Fibroblast of lung (primary cell): ENCODE data around the gene SMIM5. TPM values are rescaled to one million over a fixed set of nuclear protein-coding genes. Genes with fewer than 3 reads are reported as not detected.

ENCODE experiments used
- DNase-seq, 2 donors: peaks; one replicate each; pipeline versions ENCODE4 v3.0.0 to v3.0.0-alpha.2; 2010; ENCODE audit warnings: low read depth in 2 of 2
- H2AFZ ChIP-seq: 2 replicates; pipeline ENCODE4 v1.5.1; 2012; ENCODE audit warnings: low read length, control low read depth, inconsistent platforms
- H3K27ac ChIP-seq: 2 replicates; pipeline ENCODE4 v1.5.1; 2011; ENCODE audit warnings: low read length, control low read depth; ENCODE audit not compliant: insufficient read depth
- H3K27me3 ChIP-seq: 2 replicates; pipeline ENCODE4 v1.5.1; 2011; ENCODE audit warnings: mild to moderate bottlenecking, low read length; ENCODE audit not compliant: control insufficient read depth, insufficient read depth
- H3K36me3 ChIP-seq: 2 replicates; pipeline ENCODE4 v1.5.1; 2011; ENCODE audit warnings: low read length; ENCODE audit not compliant: control insufficient read depth, insufficient read depth
- H3K4me1 ChIP-seq: 2 replicates; pipeline ENCODE4 v1.5.1; 2011; ENCODE audit warnings: low read length; ENCODE audit not compliant: control insufficient read depth, insufficient read depth; ENCODE audit errors: extremely low read depth
- H3K4me2 ChIP-seq: 2 replicates; pipeline ENCODE4 v1.5.1; 2011; ENCODE audit warnings: low read length, control low read depth; ENCODE audit not compliant: insufficient read depth; ENCODE audit errors: extremely low read depth
- H3K4me3 ChIP-seq, 4 experiments: fragments of 200-600 bp in 1 of 4; sonication (generic) in 1 of 4; replicated peaks in 1 of 4; 2 replicates each; pipeline ENCODE4 v1.5.1; 2011 to 2016; ENCODE audit warnings: low read length in 4 of 4, low read depth in 3 of 4, mild to moderate bottlenecking in 3 of 4, control low read depth in 2 of 4, inconsistent platforms in 1 of 4, mixed read lengths in 1 of 4; ENCODE audit not compliant: insufficient read depth in 1 of 4; ENCODE audit errors: control extremely low read depth in 1 of 4
- H3K79me2 ChIP-seq: 2 replicates; pipeline ENCODE4 v1.5.1; 2012; ENCODE audit warnings: mild to moderate bottlenecking, low read length, inconsistent platforms; ENCODE audit not compliant: control insufficient read depth, insufficient read depth
- H3K9ac ChIP-seq: 2 replicates; pipeline ENCODE4 v1.5.1; 2011; ENCODE audit warnings: mild to moderate bottlenecking, low read length, control low read depth; ENCODE audit not compliant: insufficient read depth
- H3K9me3 ChIP-seq: 2 replicates; pipeline ENCODE4 v1.5.1; 2012; ENCODE audit warnings: low read depth, low read length; ENCODE audit not compliant: control insufficient read depth, insufficient read depth
- H4K20me1 ChIP-seq: 2 replicates; pipeline ENCODE4 v1.5.1; 2011; ENCODE audit warnings: low read length; ENCODE audit not compliant: control insufficient read depth, insufficient read depth; ENCODE audit errors: extremely low read depth
- CTCF ChIP-seq, 2 donors: IDR thresholded peaks in 1 of 2; conservative IDR thresholded peaks in 1 of 2; 1 replicate in 1 of 2; 2 replicates in 1 of 2; pipeline ENCODE4 v1.5.1; 2011 to 2012; ENCODE audit warnings: low read length in 2 of 2, control low read depth in 1 of 2, inconsistent platforms in 1 of 2, low read depth in 1 of 2, mild to moderate bottlenecking in 1 of 2
- EZH2 ChIP-seq: IDR thresholded peaks from 2 replicates; pipeline ENCODE4 v1.5.1; 2012; ENCODE audit warnings: low read length, control low read depth, mild to moderate bottlenecking; ENCODE audit errors: missing control alignments
- polyA plus RNA-seq, 2 donors: library from polyadenylated mRNA; depleted of rRNA in 1 of 2; stranded (reverse) in 1 of 2; unstranded in 1 of 2; fragments of >200 nt; gene quantifications; 2 replicates each; pipeline ENCODE4 v1.2.1, GENCODE V29; 2011 to 2012; ENCODE audit warnings: missing spikeins in 1 of 2
- total RNA-seq: library from RNA; depleted of rRNA; stranded (reverse); fragments of >200 nt; gene quantifications from 2 replicates; pipeline ENCODE4 v1.2.1, GENCODE V29; 2014

SMIM5 gene
- total and polyA plus RNA-seq, 2 donors (not counting 1 experiment from before 2014, with no cell fraction given), result 0.05 to 0.17 TPM

- H4K20me1 ChIP-seq, result no peaks in the 10 kb centered on the region
- H3K4me2 ChIP-seq, result no peak overlapping the region
- H2AFZ ChIP-seq, result no peak overlapping the region
- DNase-seq, result peak in 1 of 2 donors; percentile 9
- peak; percentile 13 to 20 for TF ChIP-seq CTCF (conservative IDR thresholded peaks at IDR 0.05 in 1 of 2, IDR thresholded peaks at IDR 0.05 in 1 of 2; ENCODE audit: low read depth in 1 of 2, low read length in 2 of 2)
- no peak for TF ChIP-seq EZH2
- no peak overlapping the region for H3K4me3 ChIP-seq
- no peaks in the 10 kb centered on the region for H3K4me1 ChIP-seq
- H3K9me3 ChIP-seq, result no peaks in the 10 kb centered on the region
- no peaks in the 10 kb centered on the region for H3K27me3 ChIP-seq
- no peak overlapping the region for H3K27ac ChIP-seq
- H3K36me3 ChIP-seq, result peaks cover 7% of the 10 kb centered on the region
- H3K9ac ChIP-seq, result no peak overlapping the region
- H3K79me2 ChIP-seq, result no peaks in the 10 kb centered on the region
These were observed 20.9 kb downstream of the SMIM5 start for GRCh38 chr17:75654176-75654575.

GRCh38 chr17:75658237-75658636 is 25.0 kb downstream of the SMIM5 start:
- Histone ChIP-seq H3K9ac (no peak overlapping the region), H3K27ac (no peak overlapping the region), H3K27me3 (no peaks in the 10 kb centered on the region), H2AFZ (no peak overlapping the region), H3K79me2 (no peaks in the 10 kb centered on the region), H3K4me2 (no peak overlapping the region), H3K9me3 (no peaks in the 10 kb centered on the region), H4K20me1 (no peaks in the 10 kb centered on the region), H3K4me1 (no peaks in the 10 kb centered on the region), H3K36me3 (peaks cover 13% of the 10 kb centered on the region), H3K4me3 (no peak overlapping the region)
- no peak for TF ChIP-seq EZH2
- TF ChIP-seq CTCF (conservative IDR thresholded peaks at IDR 0.05 in 1 of 2, IDR thresholded peaks at IDR 0.05 in 1 of 2; ENCODE audit: low read depth in 1 of 2, low read length in 2 of 2), result no peak
- DNase-seq, result no peak

GRCh38 chr17:75661531-75661930 is 28.3 kb downstream of the SMIM5 start:
- H3K9ac ChIP-seq, result no peak overlapping the region
- peaks cover 13% of the 10 kb centered on the region for H3K36me3 ChIP-seq
- no peaks in the 10 kb centered on the region for H3K27me3 ChIP-seq
- no peaks in the 10 kb centered on the region for H3K9me3 ChIP-seq
- H3K4me2 ChIP-seq, result no peak overlapping the region
- DNase-seq, result no peak
- no peak overlapping the region for H3K27ac ChIP-seq
- H3K4me1 ChIP-seq, result peaks cover 4% of the 10 kb centered on the region
- H4K20me1 ChIP-seq, result no peaks in the 10 kb centered on the region
- TF ChIP-seq CTCF (conservative IDR thresholded peaks at IDR 0.05 in 1 of 2, IDR thresholded peaks at IDR 0.05 in 1 of 2; ENCODE audit: low read depth in 1 of 2, low read length in 2 of 2) (no peak), EZH2 (no peak)
- H3K4me3 ChIP-seq, result no peak overlapping the region
- H3K79me2 ChIP-seq, result peaks cover 6% of the 10 kb centered on the region
- no peak overlapping the region for H2AFZ ChIP-seq
